A673 (cell line): ENCODE data around the gene PPP1R26. TPM values are rescaled to one million over a fixed set of nuclear protein-coding genes. Genes with fewer than 3 reads are reported as not detected.

Source experiments
- BruUV-seq: library from RNA; stranded (reverse); fragments of 400-500 nt; replicated peaks from 2 replicates; lab custom pipeline; 2021; lab: Mats Ljungman, UMichigan
- CTCF ChIA-PET: fragments of 300-600 bp; sonication (Branson Sonifier 250); formaldehyde crosslinking; loops from one replicate; lab custom pipeline; 2022; ENCODE audit warnings: antibody characterized with exemption; lab: Charles Lee
- POLR2A ChIA-PET: fragments of 300-600 bp; sonication (Branson Sonifier 250); formaldehyde crosslinking; loops from one replicate; lab custom pipeline; 2022; ENCODE audit warnings: antibody characterized with exemption; ENCODE audit not compliant: low non-redundant PET; lab: Charles Lee
- DNase-seq: peaks from one replicate; pipeline ENCODE4 v3.0.0-alpha.2; 2015; ENCODE audit warnings: low spot score
- H3K27ac ChIP-seq: fragments of 200-600 bp; sonication (generic); 2 replicates; pipeline ENCODE4 v1.5.1; 2016; ENCODE audit warnings: mixed run types, low read depth, mild to moderate bottlenecking, mixed read lengths, antibody characterized with exemption, low read length; ENCODE audit not compliant: poor library complexity, severe bottlenecking
- H3K27me3 ChIP-seq: fragments of 200-600 bp; sonication (generic); replicated peaks from 2 replicates; pipeline ENCODE4 v1.6.1; 2017; ENCODE audit warnings: mixed run types, low read depth, mild to moderate bottlenecking, mixed read lengths, antibody characterized with exemption, low read length; ENCODE audit not compliant: insufficient read depth, poor library complexity
- H3K36me3 ChIP-seq: fragments of 200-600 bp; sonication (generic); 2 replicates; pipeline ENCODE4 v1.6.1; 2016; ENCODE audit warnings: mixed run types, mild to moderate bottlenecking, mixed read lengths, antibody characterized with exemption, low read length; ENCODE audit not compliant: insufficient read depth, poor library complexity, severe bottlenecking
- H3K4me1 ChIP-seq: fragments of 200-600 bp; sonication (generic); 2 replicates; pipeline ENCODE4 v1.6.1; 2017; ENCODE audit warnings: mixed run types, mild to moderate bottlenecking, mixed read lengths, antibody characterized with exemption, low read length; ENCODE audit not compliant: insufficient read depth, poor library complexity, severe bottlenecking
- H3K4me3 ChIP-seq: fragments of 200-600 bp; sonication (generic); 2 replicates; pipeline ENCODE4 v1.5.1; 2016; ENCODE audit warnings: low read depth, mixed run types, mild to moderate bottlenecking, mixed read lengths, low read length; ENCODE audit not compliant: poor library complexity, severe bottlenecking
- H3K9me3 ChIP-seq: fragments of 200-600 bp; sonication (generic); 2 replicates; pipeline ENCODE4 v1.6.1; 2016; ENCODE audit warnings: mixed run types, low read depth, mild to moderate bottlenecking, mixed read lengths, antibody characterized with exemption, low read length; ENCODE audit not compliant: poor library complexity, severe bottlenecking
- CTCF ChIP-seq: fragments of 300-800, 200-600 bp; sonication (generic); conservative IDR thresholded peaks from 2 replicates; pipeline ENCODE4 v1.5.1; 2017; ENCODE audit warnings: low read depth, mild to moderate bottlenecking, antibody characterized with exemption, low read length, moderate library complexity, mixed read lengths
- EZH2 ChIP-seq: fragments of 200-600 bp; sonication (generic); IDR thresholded peaks from 2 replicates; pipeline ENCODE4 v1.6.1; 2017; ENCODE audit warnings: borderline replicate concordance, low read depth, mild to moderate bottlenecking, mixed read lengths, antibody characterized with exemption, low read length; ENCODE audit not compliant: poor library complexity, severe bottlenecking
- intact Hi-C: fragments of 100-400 bp; cut with micrococcal nuclease; formaldehyde crosslinking; loops from one replicate; pipeline ENCODE4 v1.10.0; 2022; ENCODE audit not compliant: unreplicated experiment
- total RNA-seq: library from RNA; stranded (reverse); gene quantifications from 2 replicates; pipeline ENCODE4 v1.2.3, GENCODE V29; 2021

PPP1R26 gene
- total RNA-seq, 1 experiment from 2014 or later: 7.4 TPM

GRCh38 chr9:135501261-135502167 lies 21.9 kb downstream of the PPP1R26 start:
- peaks cover 37% of the 10 kb centered on the region for H3K36me3 ChIP-seq
- no peaks in the 10 kb centered on the region for H3K9me3 ChIP-seq
- no TSS peak for BruUV-seq
- no peak for DNase-seq
- H3K4me3 ChIP-seq: peak overlapping the region; percentile 100
- TF ChIP-seq EZH2 (no peak), CTCF (no peak)
- CTCF ChIA-PET: no interaction called here
- POLR2A ChIA-PET: no interaction called here
- intact Hi-C loops: no loop called here
- no peaks in the 10 kb centered on the region for H3K27me3 ChIP-seq
- H3K4me1 ChIP-seq: peaks cover 12% of the 10 kb centered on the region
- H3K27ac ChIP-seq: peak overlapping the region; percentile 94

- Histone ChIP-seq H3K36me3 (peaks cover 37% of the 10 kb centered on the region), H3K27ac (no peak overlapping the region), H3K9me3 (no peaks in the 10 kb centered on the region), H3K4me1 (peaks cover 12% of the 10 kb centered on the region), H3K27me3 (no peaks in the 10 kb centered on the region), H3K4me3 (peak overlapping the region; percentile 100)
- ChIA-PET POLR2A (no interaction called here), CTCF (no interaction called here)
- intact Hi-C loops: no loop called here
- BruUV-seq: no TSS peak
- TF ChIP-seq CTCF (no peak), EZH2 (no peak)
- DNase-seq: no peak
Observed at GRCh38 chr9:135502168-135502872, 22.7 kb downstream of the PPP1R26 start.

GRCh38 chr9:135502873-135503321 lies 23.3 kb downstream of the PPP1R26 start:
- CTCF ChIA-PET: no interaction called here

More at GRCh38 chr9:135502873-135503321, 23.3 kb downstream of the PPP1R26 start:
- Histone ChIP-seq H3K27me3 (no peaks in the 10 kb centered on the region), H3K27ac (no peak overlapping the region), H3K36me3 (peaks cover 37% of the 10 kb centered on the region), H3K9me3 (no peaks in the 10 kb centered on the region), H3K4me1 (peaks cover 12% of the 10 kb centered on the region), H3K4me3 (no peak overlapping the region)
- DNase-seq: no peak
- no TSS peak for BruUV-seq
- intact Hi-C loops: no loop called here
- TF ChIP-seq CTCF (no peak), EZH2 (no peak)
- POLR2A ChIA-PET: no interaction called here
